DND-41 (cell line): ENCODE data around the gene CTRL.

ENCODE experiments used
- ATAC-seq: fragments of 200-7000 bp; cut with Tn5 transposase; 3 replicates; pipeline ENCODE4 v1.9.1; 2021; ENCODE audit warnings: low read depth; ENCODE audit not compliant: insufficient read depth
- DNase-seq: peaks from one replicate; pipeline ENCODE4 v3.0.0-alpha.2; 2020
- H2AFZ ChIP-seq: 2 replicates; pipeline ENCODE4 v1.6.0; 2012; ENCODE audit warnings: low read depth, low read length
- H3K27ac ChIP-seq: 2 replicates; pipeline ENCODE4 v1.5.1; 2012; ENCODE audit warnings: low read length, inconsistent platforms
- H3K27me3 ChIP-seq: fragments of 200-600 bp; sonication (generic); 2 replicates; pipeline ENCODE4 v1.6.0; 2012; ENCODE audit warnings: low read length, mild to moderate bottlenecking, inconsistent platforms; ENCODE audit not compliant: insufficient read depth, poor library complexity
- H3K36me3 ChIP-seq: 2 replicates; pipeline ENCODE4 v1.5.1; 2012; ENCODE audit warnings: low read length, inconsistent platforms; ENCODE audit not compliant: insufficient read depth
- H3K4me1 ChIP-seq: 2 replicates; pipeline ENCODE4 v1.5.1; 2012; ENCODE audit warnings: mild to moderate bottlenecking, low read length; ENCODE audit not compliant: insufficient read depth
- H3K4me2 ChIP-seq: 2 replicates; pipeline ENCODE4 v1.6.0; 2012; ENCODE audit warnings: mild to moderate bottlenecking, moderate library complexity, low read length, inconsistent platforms; ENCODE audit not compliant: insufficient read depth
- H3K4me3 ChIP-seq, 2 experiments: fragments of 200-600 bp in 1 of 2; shearing (Covaris generic) in 1 of 2; 2 replicates each; pipeline ENCODE4 v1.5.1; 2012 to 2016; ENCODE audit warnings: inconsistent platforms in 2 of 2, low read length in 2 of 2, mild to moderate bottlenecking in 2 of 2, low read depth in 1 of 2, moderate library complexity in 1 of 2
- H3K79me2 ChIP-seq: 2 replicates; pipeline ENCODE4 v1.6.0; 2012; ENCODE audit warnings: low read length, inconsistent platforms; ENCODE audit not compliant: insufficient read depth
- H3K9ac ChIP-seq: 2 replicates; pipeline ENCODE4 v1.6.0; 2012; ENCODE audit warnings: low read depth, mild to moderate bottlenecking, inconsistent platforms, low read length, moderate library complexity
- H3K9me3 ChIP-seq: 2 replicates; pipeline ENCODE4 v1.5.1; 2012; ENCODE audit warnings: low read length, moderate library complexity, mild to moderate bottlenecking, inconsistent platforms; ENCODE audit not compliant: insufficient read depth, severe bottlenecking
- H4K20me1 ChIP-seq: 2 replicates; pipeline ENCODE4 v1.6.0; 2012; ENCODE audit warnings: low read length; ENCODE audit not compliant: insufficient read depth
- CTCF ChIP-seq: IDR thresholded peaks from 2 replicates; pipeline ENCODE4 v1.5.1; 2012; ENCODE audit warnings: borderline replicate concordance, low read length, moderate library complexity, mild to moderate bottlenecking; ENCODE audit not compliant: poor library complexity, severe bottlenecking; ENCODE audit errors: extremely low read depth
- EZH2 ChIP-seq: IDR thresholded peaks from 3 replicates; pipeline ENCODE4 v1.6.1; 2012; ENCODE audit warnings: borderline replicate concordance, low read depth, mild to moderate bottlenecking, moderate library complexity, low read length, inconsistent platforms; ENCODE audit not compliant: severe bottlenecking

CTRL gene

GRCh38 chr16:67967958-67968399 is 36.3 kb upstream of the CTRL start:
- peak overlapping the region; percentile 82 for H2AFZ ChIP-seq
- H3K27me3 ChIP-seq, result no peaks in the 10 kb centered on the region
- H3K9ac ChIP-seq, result peak overlapping the region; percentile 81
- DNase-seq, result peak; percentile 38
- peaks cover 19% of the 10 kb centered on the region for H4K20me1 ChIP-seq
- peak overlapping the region; percentile 83 for H3K4me2 ChIP-seq
- peak overlapping the region; percentile 55 for H3K27ac ChIP-seq
- H3K9me3 ChIP-seq, result no peaks in the 10 kb centered on the region
- peaks cover 13% of the 10 kb centered on the region; the same call in 1 of the 2 replicates for H3K79me2 ChIP-seq
- ATAC-seq, result peak; percentile 33
- peaks cover 26% of the 10 kb centered on the region for H3K4me1 ChIP-seq
- no peak for TF ChIP-seq CTCF
- no peak for TF ChIP-seq EZH2
- peak overlapping the region; percentile 64 to 65 for H3K4me3 ChIP-seq
- H3K36me3 ChIP-seq, result peaks cover 7% of the 10 kb centered on the region; the same call in 1 of the 2 replicates

GRCh38 chr16:67967183-67967957 is 35.7 kb upstream of the CTRL start:
- peak overlapping the region; percentile 82 for H2AFZ ChIP-seq
- peak overlapping the region; percentile 83 for H3K4me2 ChIP-seq
- peaks cover 13% of the 10 kb centered on the region; the same call in 1 of the 2 replicates for H3K36me3 ChIP-seq
- peak overlapping the region; percentile 64 to 65 for H3K4me3 ChIP-seq
- no peaks in the 10 kb centered on the region for H3K27me3 ChIP-seq
- H4K20me1 ChIP-seq, result peaks cover 19% of the 10 kb centered on the region
- H3K27ac ChIP-seq, result peak overlapping the region; percentile 55
- peak overlapping the region; percentile 81 for H3K9ac ChIP-seq
- peaks cover 26% of the 10 kb centered on the region for H3K4me1 ChIP-seq
- peaks cover 13% of the 10 kb centered on the region; the same call in 1 of the 2 replicates for H3K79me2 ChIP-seq
- H3K9me3 ChIP-seq, result no peaks in the 10 kb centered on the region
- ATAC-seq (0 out of 3 replicates have a peak, but pooled peaks have one; percentile 0), DNase-seq (peak; percentile 32)
- TF ChIP-seq EZH2 (no peak), CTCF (peak; percentile 38)

DNA sequence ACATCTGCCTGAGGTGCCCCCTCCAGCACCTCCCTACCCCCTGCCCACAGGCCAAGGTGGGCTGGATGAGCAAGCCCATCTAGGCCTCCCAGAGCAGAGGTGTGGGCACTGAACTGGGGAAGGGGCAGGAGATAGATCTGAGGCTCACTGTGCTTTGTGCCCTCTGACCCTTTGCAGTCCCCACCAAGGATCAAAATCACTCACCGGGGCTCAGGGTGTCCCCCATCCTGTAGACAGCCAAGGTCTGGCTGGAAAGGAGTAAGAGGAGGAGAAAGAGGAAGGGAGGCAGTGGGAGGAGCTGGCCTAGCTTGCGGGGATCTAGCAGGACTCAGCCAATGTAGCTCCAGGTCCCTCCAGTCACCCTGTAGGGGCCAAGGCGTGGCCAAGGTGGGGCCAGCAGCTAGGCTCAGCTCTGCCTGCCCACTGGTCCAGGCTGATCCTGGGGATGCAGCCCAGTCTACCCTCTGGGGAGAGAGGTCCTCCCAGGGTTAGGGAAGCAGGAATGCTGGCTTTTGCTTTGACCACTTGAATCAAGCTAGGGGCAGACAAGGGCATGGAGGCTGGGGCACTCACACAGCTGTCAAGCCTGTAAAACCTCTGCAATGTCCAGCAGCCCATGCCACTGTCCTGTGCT is 35.0 kb upstream of the CTRL start:
- no peak for ATAC-seq
- Histone ChIP-seq H3K79me2 (peaks cover 13% of the 10 kb centered on the region; the same call in 1 of the 2 replicates), H3K27me3 (no peaks in the 10 kb centered on the region), H4K20me1 (peaks cover 19% of the 10 kb centered on the region), H3K36me3 (peaks cover 20% of the 10 kb centered on the region), H2AFZ (no peak overlapping the region), H3K4me3 (peak overlapping the region in 1 of 2 experiments; percentile 65; a peak in 2 of 4 replicates), H3K27ac (no peak overlapping the region), H3K4me1 (peaks cover 26% of the 10 kb centered on the region), H3K9me3 (no peaks in the 10 kb centered on the region), H3K9ac (peak overlapping the region; percentile 81; the same call in 1 of the 2 replicates), H3K4me2 (peak overlapping the region; percentile 83)
- no peak for DNase-seq
- TF ChIP-seq EZH2, result no peak
